GM18909 (cell line): ENCODE results near the gene HEY2.

Experiments
- ATAC-seq: cut with Tn5 transposase; IDR thresholded peaks from one replicate; pipeline ENCODE4 v1.9.1; 2021; ENCODE audit warnings: mild to moderate bottlenecking; ENCODE audit not compliant: unreplicated experiment, poor library complexity

HEY2 gene

GRCh38 chr6:125742464-125743120, 6.8 kb upstream of the HEY2 start:
- no peak for ATAC-seq

GRCh38 chr6:125743604-125744003, 5.8 kb upstream of the HEY2 start:
- no peak for ATAC-seq

GRCh38 chr6:125745281-125746018, 4.0 kb upstream of the HEY2 start:
- ATAC-seq = no peak

- no peak for ATAC-seq
Observed at GRCh38 chr6:125746019-125746414, 3.4 kb upstream of the HEY2 start.

GRCh38 chr6:125746731-125747588, 2.5 kb upstream of the HEY2 start:
- peak; percentile 67 for ATAC-seq

GRCh38 chr6:125747589-125748405, 1.6 kb upstream of the HEY2 start:
- ATAC-seq = no peak

GRCh38 chr6:125748406-125749172, 843 bp upstream of the HEY2 start:
- no peak for ATAC-seq

GRCh38 chr6:125749865-125750691, 646 bp downstream of the HEY2 start:
- ATAC-seq = no peak

- no peak for ATAC-seq
Observed at GRCh38 chr6:125750692-125751333, 1.4 kb downstream of the HEY2 start.

- no peak for ATAC-seq
Observed at GRCh38 chr6:125751334-125751916, 2.0 kb downstream of the HEY2 start.

- no peak for ATAC-seq
Observed at GRCh38 chr6:125752773-125753172, 3.3 kb downstream of the HEY2 start.

- no peak for ATAC-seq
Observed at GRCh38 chr6:125753218-125753936, 3.9 kb downstream of the HEY2 start.

- no peak for ATAC-seq
Observed at GRCh38 chr6:125753937-125754259, 4.5 kb downstream of the HEY2 start.

- no peak for ATAC-seq
Observed at GRCh38 chr6:125754566-125754965, 5.1 kb downstream of the HEY2 start.

GRCh38 chr6:125759184-125759902, 9.9 kb downstream of the HEY2 start:
- no peak for ATAC-seq

GRCh38 chr6:125759959-125760457, 10.6 kb downstream of the HEY2 start:
- ATAC-seq = no peak
